GM12878 (cell line): ENCODE data around the gene LPCAT2. TPM values are rescaled to one million over a fixed set of nuclear protein-coding genes. Genes with fewer than 3 reads are reported as not detected.

Experiments
- ATAC-seq: fragments of 200-7000 bp; cut with Tn5 transposase; 3 replicates; pipeline ENCODE4 v1.9.1; 2020; ENCODE audit warnings: mild to moderate bottlenecking, moderate library complexity
- BruUV-seq: library from RNA; stranded (reverse); fragments of 400-500 nt; replicated peaks from 2 replicates; lab custom pipeline; 2021; lab: Mats Ljungman, UMichigan
- CTCF ChIA-PET: fragments of 300-600 bp; sonication (Branson Sonifier 250); formaldehyde crosslinking; extraction: SDS; loops from one replicate; lab custom pipeline; 2021; ENCODE audit warnings: inconsistent platforms; lab: Yijun Ruan, JAX
- POLR2A ChIA-PET: fragments of 350-600 bp; formaldehyde crosslinking; extraction: SDS; loops from one replicate; lab custom pipeline; 2021; ENCODE audit warnings: inconsistent platforms; lab: Charles Lee
- RAD21 ChIA-PET: fragments of 300-600 bp; sonication (Branson Sonifier 250); formaldehyde crosslinking; loops from one replicate; lab custom pipeline; 2023; ENCODE audit warnings: antibody characterized with exemption; ENCODE audit not compliant: unreplicated experiment; lab: Charles Lee
- SMC1A ChIA-PET: fragments of 300-600 bp; sonication (Branson Sonifier 250); formaldehyde crosslinking; loops from one replicate; lab custom pipeline; 2023; ENCODE audit not compliant: unreplicated experiment, uncharacterized antibody; lab: Charles Lee
- DNase-seq: peaks from one replicate; pipeline ENCODE4 v3.0.0-alpha.2; 2011; ENCODE audit warnings: low read depth, low spot score
- FAIRE-seq: peaks from 3 replicates; lab custom pipeline; 2011; peaks lifted over from hg19 to GRCh38; lab: Jason Lieb, UNC
- H2AFZ ChIP-seq: 2 replicates; pipeline ENCODE4 v1.6.0; 2011; ENCODE audit warnings: low read depth, low read length, control low read depth; ENCODE audit not compliant: control insufficient read depth
- H3K27ac ChIP-seq: 2 replicates; pipeline ENCODE4 v1.5.1; 2011; ENCODE audit warnings: control low read depth; ENCODE audit not compliant: control insufficient read depth, insufficient read depth
- H3K27me3 ChIP-seq, 2 experiments: replicated peaks in 1 of 2; 2 replicates each; pipeline versions ENCODE4 v1.6.0 to v1.6.1; 2011; ENCODE audit warnings: low read length in 1 of 2; ENCODE audit not compliant: control insufficient read depth in 2 of 2, insufficient read depth in 2 of 2
- H3K36me3 ChIP-seq, 2 experiments: 2 replicates each; pipeline ENCODE4 v1.5.1; 2011; ENCODE audit warnings: low read length in 1 of 2; ENCODE audit not compliant: control insufficient read depth in 2 of 2, insufficient read depth in 2 of 2
- H3K4me1 ChIP-seq: 2 replicates; pipeline ENCODE4 v1.6.1; 2011; ENCODE audit warnings: mild to moderate bottlenecking, low read length, moderate library complexity, mixed read lengths; ENCODE audit not compliant: control insufficient read depth, insufficient read depth
- H3K4me2 ChIP-seq: 2 replicates; pipeline ENCODE4 v1.6.0; 2011; ENCODE audit warnings: control low read depth; ENCODE audit not compliant: control insufficient read depth, insufficient read depth
- H3K4me3 ChIP-seq: fragments of 200-600 bp; sonication (generic); 2 replicates; pipeline ENCODE4 v1.5.1; 2016
- H3K79me2 ChIP-seq: 2 replicates; pipeline ENCODE4 v1.6.0; 2011; ENCODE audit warnings: low read length; ENCODE audit not compliant: control insufficient read depth, insufficient read depth
- H3K9ac ChIP-seq: 2 replicates; pipeline ENCODE4 v1.8.0; 2011; ENCODE audit warnings: low read length, control low read depth, mixed read lengths; ENCODE audit not compliant: control insufficient read depth, insufficient read depth
- H3K9me3 ChIP-seq: replicated peaks from 3 replicates; pipeline ENCODE4 v1.5.1; 2011; ENCODE audit warnings: mild to moderate bottlenecking, low read length; ENCODE audit not compliant: control insufficient read depth, insufficient read depth
- H4K20me1 ChIP-seq: 2 replicates; pipeline ENCODE4 v1.6.0; 2011; ENCODE audit not compliant: control insufficient read depth, insufficient read depth
- ASH2L ChIP-seq: fragments of 300-600, 200-600 bp; sonication (generic); IDR thresholded peaks from 2 replicates; pipeline ENCODE4 v1.6.1; 2017; ENCODE audit warnings: low read depth, mild to moderate bottlenecking, borderline replicate concordance
- FOS ChIP-seq: IDR thresholded peaks from 3 replicates; pipeline ENCODE4 v1.6.1; 2011; ENCODE audit warnings: borderline replicate concordance; ENCODE audit not compliant: insufficient read length; ENCODE audit errors: extremely low read depth
- IRF3 ChIP-seq: fragments of 450-650 bp; IDR thresholded peaks from 2 replicates; pipeline ENCODE4 v1.6.1; 2014; ENCODE audit warnings: mild to moderate bottlenecking
- JUND ChIP-seq: IDR thresholded peaks from 2 replicates; pipeline ENCODE4 v1.6.1; 2012; ENCODE audit warnings: low read depth, mild to moderate bottlenecking, low read length, improper control_type of control experiment, moderate library complexity
- KDM1A ChIP-seq: fragments of 200-600 bp; sonication (generic); IDR thresholded peaks from 2 replicates; pipeline ENCODE4 v1.6.1; 2016; ENCODE audit warnings: borderline replicate concordance
- NBN ChIP-seq: fragments of 450-650 bp; IDR thresholded peaks from 2 replicates; pipeline ENCODE4 v1.6.1; 2016
- RAD21 ChIP-seq: IDR thresholded peaks from 2 replicates; pipeline ENCODE4 v1.6.1; 2011; ENCODE audit warnings: mild to moderate bottlenecking, low read depth, low read length, moderate library complexity; ENCODE audit not compliant: insufficient read depth
- RUNX3 ChIP-seq: IDR thresholded peaks from 2 replicates; pipeline ENCODE4 v1.6.1; 2012; ENCODE audit warnings: low read length, inconsistent platforms
- SP1 ChIP-seq: IDR thresholded peaks from one replicate; pipeline ENCODE4 v1.6.1; 2011; ENCODE audit warnings: low read depth, low read length
- TARDBP ChIP-seq: IDR thresholded peaks from 2 replicates; pipeline ENCODE4 v1.6.1; 2016; ENCODE audit warnings: borderline replicate concordance
- ZBTB40 ChIP-seq: fragments of 450-650 bp; IDR thresholded peaks from 2 replicates; pipeline ENCODE4 v1.6.1; 2016; ENCODE audit warnings: mild to moderate bottlenecking, moderate library complexity, borderline replicate concordance
- ZNF592 ChIP-seq: fragments of 450-650 bp; IDR thresholded peaks from 2 replicates; pipeline ENCODE4 v1.6.1; 2017; ENCODE audit warnings: mild to moderate bottlenecking, moderate library complexity
- WGBS: methylation state at CpG from one replicate; pipeline ENCODE4 v1.1.6; 2016; ENCODE audit warnings: low lambda C conversion rate; ENCODE audit not compliant: insufficient replicate concordance, insufficient coverage; ENCODE audit errors: missing lambda C conversion rate; 5-methylcytosine and 5-hydroxymethylcytosine counted together
- in situ Hi-C: fragments of 300-500 bp; cut with MboI; formaldehyde crosslinking; loops from 9 replicates; pipeline ENCODE4 v1.14.3; 2018; ENCODE audit warnings: mixed read lengths
- intact Hi-C: fragments of 100-400 bp; cut with micrococcal nuclease; formaldehyde crosslinking; loops from one replicate; pipeline ENCODE4 v1.14.2; 2022; ENCODE audit not compliant: unreplicated experiment
- polyA plus RNA-seq, 11 experiments: library from polyadenylated mRNA; depleted of rRNA in 4 of 11; unstranded in 6 of 11; stranded (reverse) in 5 of 11; fragments of >200 nt; fragmentation: Nextera tagmentation in 4 of 11; fragmentation: Illumina TruSeq in 1 of 11; extraction: Ambion mirVana in 4 of 11; extraction: Trizol in 1 of 11; gene quantifications; 1 replicate in 1 of 11; 2 replicates in 10 of 11; pipeline versions ENCODE4 v1.2.1 to v1.2.3, GENCODE V29; 2011 to 2016; ENCODE audit warnings: inconsistent platforms in 2 of 11, missing spikeins in 2 of 11, low read depth in 1 of 11
- total RNA-seq, 4 experiments: library from RNA; depleted of rRNA in 3 of 4; stranded (reverse); fragments of >200 nt in 3 of 4; fragmentation: Illumina TruSeq in 1 of 4; extraction: Trizol in 1 of 4; gene quantifications; 2 replicates each; pipeline versions ENCODE4 v1.2.1 to v1.2.3, GENCODE V29; 2013 to 2021

Gene LPCAT2
- total and polyA plus RNA-seq, 10 of the 15 experiments (the other 5 are each of a cell fraction or from before 2014, with no cell fraction given): 0.01 TPM; not detected in 9

GRCh38 chr16:55508271-55508921 is 476 bp upstream of the LPCAT2 start (continued):
- no peak for TF ChIP-seq ZBTB40

GRCh38 chr16:55510185-55510805 is 1.4 kb downstream of the LPCAT2 start:
- H3K9me3 ChIP-seq: no peaks in the 10 kb centered on the region; the same call in 2 of the 3 replicates
- no peak for ATAC-seq
- SMC1A ChIA-PET: no interaction called here
- POLR2A ChIA-PET: no interaction called here
- FAIRE-seq: no peak
- no peak overlapping the region for H3K27ac ChIP-seq
- H3K4me1 ChIP-seq: no peaks in the 10 kb centered on the region
- WGBS: 0% methylated on average over 4 of the region's 4 CpGs
- DNase-seq: no peak
- in situ Hi-C loops: no loop called here
- intact Hi-C loops: no loop called here
- H3K36me3 ChIP-seq: no peaks in the 10 kb centered on the region
- CTCF ChIA-PET: no interaction called here
- H3K9ac ChIP-seq: no peak overlapping the region
- no peaks in the 10 kb centered on the region; a peak in 1 of 4 replicates for H3K27me3 ChIP-seq
- RAD21 ChIA-PET: no interaction called here
- H3K4me2 ChIP-seq: no peak overlapping the region
- H3K79me2 ChIP-seq: no peaks in the 10 kb centered on the region
- H2AFZ ChIP-seq: no peak overlapping the region
- no TSS peak for BruUV-seq
- no peak overlapping the region for H3K4me3 ChIP-seq
- H4K20me1 ChIP-seq: no peaks in the 10 kb centered on the region
- TF ChIP-seq ASH2L: no peak
- no peak for TF ChIP-seq JUND
- no peak for TF ChIP-seq IRF3
- TF ChIP-seq KDM1A: no peak
- no peak for TF ChIP-seq TARDBP
- TF ChIP-seq FOS: no peak
- TF ChIP-seq RUNX3: no peak
- no peak for TF ChIP-seq RAD21
- no peak for TF ChIP-seq SP1
- TF ChIP-seq NBN: no peak
- no peak for TF ChIP-seq ZNF592
